ENCODE results near the gene ADGRF4.

Gene ADGRF4

DNA sequence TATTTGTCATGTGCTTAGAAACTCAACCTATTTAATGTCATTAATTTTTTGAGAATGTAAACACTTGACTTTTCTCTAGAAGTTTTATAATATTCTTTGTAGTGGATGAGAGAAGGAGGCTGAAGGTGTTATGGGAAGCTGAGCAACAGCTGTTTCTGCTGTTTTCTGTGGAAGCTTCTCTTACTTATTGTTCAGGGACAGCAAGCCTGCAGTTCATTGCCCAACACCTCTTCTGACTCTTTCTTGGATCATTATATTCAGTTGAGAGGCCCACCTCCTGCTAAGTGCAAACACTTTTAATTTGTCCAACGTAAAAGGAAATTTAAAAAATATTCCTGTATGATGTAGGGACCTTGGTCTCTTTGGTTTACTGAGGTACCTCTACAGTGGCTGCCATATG, 12.0 kb upstream of the ADGRF4 start:
- no peak for DNase-seq

DNA sequence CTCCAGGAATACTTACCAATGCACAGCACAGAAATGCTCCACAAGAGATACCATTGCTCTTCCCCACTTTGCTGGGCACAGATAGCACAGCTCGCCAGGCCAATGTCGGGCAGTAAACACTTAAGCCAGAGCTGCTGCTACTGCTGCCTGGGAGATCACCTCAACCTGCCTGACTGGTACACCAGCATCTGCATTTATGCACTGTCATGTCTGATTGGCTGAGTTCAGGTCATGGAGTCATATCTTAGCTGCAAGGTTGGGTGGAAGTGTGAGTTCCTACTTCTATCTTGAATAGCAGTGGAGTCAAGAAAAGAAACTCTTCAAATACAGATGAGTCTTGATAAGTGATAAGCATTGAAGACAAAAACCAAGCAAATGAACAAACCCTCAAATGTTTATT, 10.9 kb upstream of the ADGRF4 start:
- no peak for DNase-seq

DNA sequence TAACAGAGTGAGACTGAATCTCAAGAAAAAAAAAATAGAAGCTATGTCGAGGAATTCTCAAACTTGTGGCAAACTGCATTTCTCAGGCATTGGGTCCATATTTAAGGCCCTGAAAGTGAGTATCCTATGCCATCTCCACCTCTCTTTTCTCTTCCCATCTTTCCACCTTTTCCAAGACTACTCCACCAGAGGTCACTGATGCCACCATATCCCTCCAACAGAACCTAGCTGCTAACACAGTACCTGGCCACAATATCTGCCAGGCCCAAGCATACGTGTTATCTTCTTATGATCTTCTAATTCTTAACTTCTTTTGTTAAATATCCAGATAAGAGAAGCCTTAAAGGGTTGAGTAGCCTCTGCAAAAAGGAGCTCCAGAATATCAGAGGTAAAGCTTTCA, 8.2 kb upstream of the ADGRF4 start:
- DNase-seq = no peak

DNA sequence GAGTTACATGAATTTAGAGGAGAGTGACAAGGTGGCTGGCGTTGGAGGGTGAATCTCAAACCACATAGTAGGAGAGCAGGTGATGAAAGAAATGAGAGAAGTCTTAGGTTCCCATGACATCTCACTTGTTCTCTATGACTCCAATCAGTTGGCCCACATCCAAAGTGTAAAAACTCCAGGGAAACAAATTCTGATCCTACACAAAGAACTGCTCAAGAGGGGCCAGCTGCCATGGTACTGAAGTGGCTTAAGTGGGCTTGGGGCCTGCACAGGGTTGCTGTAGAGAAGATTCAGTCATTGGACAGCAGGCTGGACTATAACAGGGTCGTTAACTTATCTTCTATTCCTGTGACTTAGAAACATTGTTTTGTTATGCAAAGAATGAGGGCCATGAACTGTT, 7.6 kb upstream of the ADGRF4 start:
- no peak for DNase-seq

DNA sequence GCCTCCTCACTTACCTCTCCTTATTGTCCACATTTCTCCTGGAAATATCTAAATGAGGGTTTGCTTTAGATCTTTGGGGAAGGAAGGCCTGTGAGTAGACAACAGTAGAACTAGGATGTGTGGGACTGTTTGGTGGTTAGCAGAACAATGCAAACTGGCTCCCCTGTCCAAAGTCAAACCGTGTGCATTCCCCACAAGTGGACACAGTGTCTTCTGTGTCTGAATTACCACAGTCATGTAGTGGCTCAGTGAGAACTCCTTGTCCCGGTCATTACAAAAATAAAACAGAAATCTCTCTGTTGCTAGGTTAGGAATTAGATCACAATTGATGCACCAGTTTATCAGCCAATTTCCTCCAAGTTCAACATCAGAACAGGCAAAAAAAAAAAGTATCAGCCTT, 455 bp upstream of the ADGRF4 start:
- no peak for DNase-seq

DNA sequence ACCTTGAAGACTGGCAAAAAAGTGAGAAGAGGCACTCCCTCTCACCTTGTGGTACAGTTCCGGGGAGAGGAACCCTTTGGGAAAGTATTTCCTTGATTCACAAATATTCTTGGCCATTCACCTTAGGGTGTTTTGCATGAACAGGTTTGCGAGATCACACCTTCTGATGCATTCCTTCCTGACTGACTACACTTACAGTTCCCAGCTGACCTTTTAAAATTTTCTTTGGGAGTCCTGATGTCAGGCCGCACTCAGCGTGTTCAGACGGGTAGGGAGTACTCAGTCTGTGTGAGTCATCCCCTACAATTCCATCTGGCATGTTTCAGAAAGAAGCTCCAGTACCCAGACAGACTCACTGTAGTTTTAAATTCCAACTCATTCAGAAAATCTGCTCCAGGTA, 1.7 kb downstream of the ADGRF4 start:
- no peak for DNase-seq

DNA sequence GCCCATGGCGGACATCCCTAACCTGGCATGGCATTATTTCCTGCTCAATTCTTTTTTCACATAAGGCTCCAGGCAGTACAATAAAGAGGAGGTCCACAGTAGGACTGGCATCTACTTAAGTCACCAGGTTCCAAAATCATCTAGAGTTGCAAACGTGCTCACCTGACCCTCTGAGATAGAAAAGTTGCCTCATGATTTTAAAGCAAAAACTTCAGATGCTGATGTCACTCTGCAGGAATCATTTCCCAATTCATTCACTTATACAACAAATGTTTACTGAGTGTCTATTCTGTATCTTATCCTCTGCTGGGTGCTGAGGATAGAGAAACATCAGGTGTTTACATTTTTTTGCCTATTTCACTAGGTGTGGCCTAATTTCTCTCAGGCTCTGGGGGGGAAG, 2.2 kb downstream of the ADGRF4 start:
- no peak for DNase-seq

DNA sequence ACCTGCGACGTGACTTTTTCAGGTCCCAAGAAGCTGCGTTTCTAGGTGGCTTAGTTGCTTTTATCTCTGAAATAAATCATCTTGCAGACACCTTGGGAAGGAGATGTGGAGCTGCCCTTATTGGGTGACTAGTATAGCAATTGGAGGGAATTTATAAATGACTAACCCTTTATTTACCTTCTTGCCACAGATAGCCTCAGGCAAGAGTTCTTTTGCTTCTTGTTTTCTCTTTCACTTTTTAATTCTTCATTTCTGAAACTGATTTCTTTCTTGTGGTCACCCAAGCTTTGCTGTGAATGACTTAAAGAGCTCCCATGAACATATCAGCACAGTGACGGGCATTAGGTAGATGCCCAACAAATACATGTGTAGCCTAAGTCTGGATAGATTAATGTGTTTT, 3.0 kb downstream of the ADGRF4 start:
- DNase-seq = no peak

DNA sequence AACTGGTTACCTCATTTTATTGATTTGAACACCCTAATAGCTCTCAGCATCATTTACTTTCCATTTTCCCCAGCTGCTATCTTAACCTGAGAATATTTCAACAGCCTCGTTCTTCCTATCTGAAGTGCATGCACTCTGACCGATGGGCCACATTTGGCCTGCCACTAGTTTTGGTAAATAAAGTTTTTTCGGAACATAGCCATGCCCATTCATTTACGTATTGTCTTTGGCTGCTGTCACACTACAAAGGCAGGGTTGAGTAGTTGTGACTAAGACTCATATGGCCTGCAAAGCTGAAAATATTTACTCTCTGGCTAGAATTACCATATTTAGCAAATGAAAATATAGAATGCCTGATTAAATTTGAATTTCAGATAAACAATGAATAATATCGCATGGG, 10.8 kb downstream of the ADGRF4 start:
- no peak for DNase-seq

DNA sequence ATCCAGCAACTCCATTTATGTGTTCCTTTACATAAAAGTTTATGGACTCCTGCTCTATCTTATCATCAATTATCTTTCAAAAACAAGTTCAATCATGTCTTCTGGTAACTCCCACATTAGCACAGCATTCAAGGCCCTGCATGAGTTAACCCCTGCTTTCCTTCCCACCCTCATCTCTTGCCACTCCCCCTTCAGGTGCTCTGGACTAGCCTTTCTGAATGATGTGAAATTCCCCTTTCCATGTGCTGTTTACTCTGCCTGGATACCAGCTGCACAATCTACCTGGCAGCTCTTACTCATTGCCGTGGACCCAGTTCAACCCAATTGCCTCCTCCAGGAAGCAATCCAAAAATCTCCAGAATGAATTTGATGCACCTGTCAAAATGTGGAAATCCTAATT, 11.9 kb downstream of the ADGRF4 start:
- DNase-seq = no peak

DNA sequence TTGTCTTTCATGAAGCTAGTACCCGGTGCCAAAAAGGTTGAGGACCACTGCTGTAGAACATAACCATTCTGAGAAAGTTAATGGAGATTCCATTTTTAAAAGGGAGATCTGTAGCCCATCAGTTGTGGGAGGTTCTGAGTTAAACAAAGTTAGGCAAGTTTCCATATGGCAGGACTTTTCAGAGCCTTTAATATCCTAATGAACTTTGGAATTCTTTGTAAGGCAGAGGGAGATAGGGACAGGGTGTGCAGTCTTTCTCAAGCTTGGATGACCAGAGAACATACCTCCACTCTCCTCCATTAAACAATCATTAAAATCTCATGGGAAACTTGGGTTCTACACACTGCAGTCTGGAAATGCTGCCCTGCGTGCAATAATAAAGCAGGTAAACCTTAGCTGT, 14.8 kb downstream of the ADGRF4 start:
- DNase-seq = no peak

DNA sequence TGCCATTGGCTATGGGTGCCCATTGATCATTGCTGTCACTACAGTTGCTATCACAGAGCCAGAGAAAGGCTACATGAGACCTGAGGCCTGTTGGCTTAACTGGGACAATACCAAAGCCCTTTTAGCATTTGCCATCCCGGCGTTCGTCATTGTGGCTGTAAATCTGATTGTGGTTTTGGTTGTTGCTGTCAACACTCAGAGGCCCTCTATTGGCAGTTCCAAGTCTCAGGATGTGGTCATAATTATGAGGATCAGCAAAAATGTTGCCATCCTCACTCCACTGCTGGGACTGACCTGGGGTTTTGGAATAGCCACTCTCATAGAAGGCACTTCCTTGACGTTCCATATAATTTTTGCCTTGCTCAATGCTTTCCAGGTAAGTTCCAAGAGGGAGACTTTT, 16.4 kb downstream of the ADGRF4 start:
- DNase-seq = no peak

DNA sequence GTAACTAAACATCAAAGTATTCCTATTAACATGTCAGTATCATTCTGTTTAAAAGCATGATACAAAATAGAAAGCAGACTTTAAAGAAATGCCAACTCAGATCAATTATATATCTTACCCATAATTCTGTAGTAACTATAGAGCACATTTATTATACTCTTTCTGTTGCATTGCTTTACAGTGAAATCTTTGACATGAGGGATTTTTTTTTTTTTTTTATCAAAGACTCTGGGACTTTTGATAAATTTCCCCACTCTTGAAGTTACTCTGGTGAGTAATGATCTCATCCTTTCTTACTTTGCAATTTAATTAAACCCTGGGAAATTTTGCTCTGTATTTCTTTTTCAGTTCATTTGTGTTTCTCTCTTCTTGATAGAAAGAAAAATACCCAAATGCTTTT, 17.4 kb downstream of the ADGRF4 start:
- DNase-seq = no peak

DNA sequence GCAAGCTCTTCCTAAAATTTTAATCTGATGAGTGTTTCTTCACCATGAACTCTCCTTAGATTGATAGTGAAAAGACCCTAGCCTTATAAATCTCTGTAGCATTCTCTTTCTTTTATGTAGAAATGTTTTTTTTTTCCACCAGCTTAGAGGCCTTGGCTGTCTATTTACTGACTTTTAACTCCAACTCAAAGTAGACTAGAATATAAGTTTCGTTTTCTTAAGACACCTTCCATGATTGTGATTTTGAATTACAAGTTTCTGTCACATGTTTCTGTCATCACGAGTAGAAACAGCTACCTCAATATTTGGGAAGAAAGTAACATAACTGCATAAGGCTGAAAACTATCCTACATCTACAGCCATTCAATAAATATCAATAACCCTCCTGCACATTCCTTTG, 17.8 kb downstream of the ADGRF4 start:
- no peak for DNase-seq

DNA sequence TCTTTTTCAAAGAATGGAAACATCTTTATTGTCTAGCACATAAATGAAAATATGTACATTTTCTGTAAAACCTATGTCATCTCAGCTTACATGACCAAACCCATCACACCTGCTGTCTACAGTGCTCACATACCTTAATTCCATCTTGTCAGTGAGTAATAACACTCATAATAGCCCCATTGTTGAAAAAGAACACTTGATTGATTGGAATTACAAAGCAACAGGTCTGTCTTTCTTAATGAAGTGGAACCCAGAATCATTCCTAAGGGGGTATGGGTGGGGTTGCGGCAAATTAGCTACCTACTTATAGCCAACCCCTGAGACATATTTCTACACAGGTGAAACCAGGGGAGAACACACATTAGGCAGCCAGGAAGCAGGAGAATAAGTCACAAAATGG, 20.2 kb downstream of the ADGRF4 start:
- DNase-seq = no peak

DNA sequence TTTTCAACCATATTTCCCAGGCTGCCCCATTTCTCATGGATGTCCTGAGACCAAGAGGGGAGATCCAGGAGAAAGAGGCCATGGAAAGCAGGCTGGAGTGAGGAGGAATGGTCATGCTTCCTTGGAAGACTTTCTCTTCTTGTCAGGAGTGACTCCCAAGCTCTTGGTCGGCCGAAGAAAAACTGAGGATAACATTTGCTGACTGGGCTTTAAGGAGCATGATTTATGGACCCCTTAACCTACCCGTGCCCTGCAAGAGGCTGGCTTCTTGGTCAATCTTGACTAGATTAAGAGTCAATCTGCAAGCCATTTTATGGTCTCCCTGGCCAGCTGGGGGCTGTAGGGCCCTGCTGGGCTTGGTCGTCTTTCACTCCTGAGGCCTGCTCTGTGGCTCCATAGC, 22.8 kb downstream of the ADGRF4 start:
- no peak for DNase-seq

DNA sequence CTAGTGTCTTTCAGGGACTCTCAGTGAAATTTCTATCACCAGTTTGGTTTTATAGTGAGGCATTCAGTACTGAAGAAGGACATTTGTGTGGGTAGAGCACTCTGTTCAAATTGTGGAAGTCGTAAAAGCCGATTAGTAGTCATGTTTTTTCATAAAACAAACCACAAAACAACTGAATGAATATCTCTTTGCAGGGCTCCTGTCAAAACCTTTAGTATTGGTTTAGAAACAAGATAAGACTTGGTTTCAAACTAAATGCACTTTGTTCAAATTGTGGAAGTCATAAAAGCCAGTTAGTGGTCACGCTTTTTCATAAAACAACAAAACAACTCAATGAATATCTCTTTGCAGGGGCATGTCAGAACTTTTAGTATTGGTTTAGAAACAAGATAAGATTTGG, 23.8 kb downstream of the ADGRF4 start:
- DNase-seq = no peak

DNA sequence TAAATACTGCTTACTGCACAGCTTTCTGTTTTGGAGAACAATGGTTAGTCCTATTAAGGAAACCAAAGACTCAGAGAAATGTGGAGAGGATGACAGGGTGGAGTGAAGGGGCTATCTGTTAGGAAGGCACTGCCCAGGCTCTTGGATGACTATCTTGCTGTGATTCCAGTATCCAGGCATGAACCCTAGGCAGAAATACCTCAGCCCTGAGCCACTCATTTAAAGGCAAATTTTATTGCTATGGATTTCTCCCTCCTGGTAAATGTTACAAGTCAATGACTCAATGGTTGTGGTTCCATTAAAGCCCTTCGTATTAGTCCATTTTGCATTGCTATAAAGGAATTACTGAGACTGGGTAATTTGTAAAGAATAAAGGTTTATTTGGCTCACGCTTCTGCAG, 25.9 kb downstream of the ADGRF4 start:
- DNase-seq = no peak

DNA sequence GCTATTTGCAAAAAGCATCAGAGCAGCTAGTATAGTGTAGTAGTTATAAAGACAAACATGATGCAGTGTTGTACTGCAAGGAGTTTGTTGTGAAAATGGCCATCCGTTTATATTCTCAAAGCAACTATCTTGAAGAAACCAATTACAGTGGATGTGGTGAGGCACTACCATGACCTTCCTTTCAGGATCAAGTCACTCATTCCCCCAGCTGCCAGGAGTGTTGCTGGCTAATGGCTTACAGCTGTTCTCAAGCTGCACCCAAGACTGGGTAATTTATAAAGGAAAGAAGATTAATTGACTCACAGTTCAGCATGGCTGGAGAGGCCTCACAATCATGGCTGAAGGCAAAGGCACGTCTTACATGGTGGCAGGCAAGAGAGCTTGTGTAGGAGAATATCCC, 29.0 kb downstream of the ADGRF4 start:
- no peak for DNase-seq

DNA sequence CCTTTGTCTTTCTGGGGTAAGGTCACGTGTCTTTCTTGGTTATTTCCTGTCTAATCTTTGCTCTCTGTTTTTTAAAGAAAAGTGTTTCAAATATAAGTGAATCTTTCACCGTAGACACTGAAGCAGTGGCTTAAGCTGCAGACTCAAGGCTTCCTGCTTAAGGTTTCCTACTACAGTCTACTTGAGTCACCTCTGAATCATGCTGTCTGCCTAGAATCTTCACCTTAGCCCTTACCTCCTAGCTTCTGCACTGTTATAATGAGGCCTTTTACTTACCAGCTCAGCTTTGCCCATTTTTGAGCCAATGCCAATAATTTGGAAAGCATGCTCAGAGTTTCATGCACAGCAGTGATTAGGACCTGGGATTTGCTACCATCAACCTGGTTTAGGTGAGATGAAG, 30.6 kb downstream of the ADGRF4 start:
- DNase-seq = no peak

DNA sequence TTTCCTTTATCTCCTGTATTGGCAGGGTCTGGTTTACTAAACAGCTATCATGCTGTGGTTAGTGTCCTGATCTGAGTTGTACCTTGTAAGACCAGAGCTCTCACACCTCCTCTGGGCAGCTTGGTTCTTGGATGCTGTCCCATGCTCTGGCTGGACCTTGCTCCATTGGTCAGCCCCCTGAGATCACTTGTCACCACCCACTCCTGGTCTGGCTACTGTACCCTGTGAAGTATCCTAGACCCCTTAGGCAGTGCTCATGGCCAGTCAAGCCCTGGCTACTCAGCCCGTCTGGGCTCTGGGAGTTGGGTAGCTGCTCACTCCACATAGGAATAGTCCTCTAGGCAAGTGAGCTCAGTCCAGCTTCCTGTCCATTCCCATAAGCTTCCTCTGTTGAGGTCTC, 31.1 kb downstream of the ADGRF4 start:
- no peak for DNase-seq

DNA sequence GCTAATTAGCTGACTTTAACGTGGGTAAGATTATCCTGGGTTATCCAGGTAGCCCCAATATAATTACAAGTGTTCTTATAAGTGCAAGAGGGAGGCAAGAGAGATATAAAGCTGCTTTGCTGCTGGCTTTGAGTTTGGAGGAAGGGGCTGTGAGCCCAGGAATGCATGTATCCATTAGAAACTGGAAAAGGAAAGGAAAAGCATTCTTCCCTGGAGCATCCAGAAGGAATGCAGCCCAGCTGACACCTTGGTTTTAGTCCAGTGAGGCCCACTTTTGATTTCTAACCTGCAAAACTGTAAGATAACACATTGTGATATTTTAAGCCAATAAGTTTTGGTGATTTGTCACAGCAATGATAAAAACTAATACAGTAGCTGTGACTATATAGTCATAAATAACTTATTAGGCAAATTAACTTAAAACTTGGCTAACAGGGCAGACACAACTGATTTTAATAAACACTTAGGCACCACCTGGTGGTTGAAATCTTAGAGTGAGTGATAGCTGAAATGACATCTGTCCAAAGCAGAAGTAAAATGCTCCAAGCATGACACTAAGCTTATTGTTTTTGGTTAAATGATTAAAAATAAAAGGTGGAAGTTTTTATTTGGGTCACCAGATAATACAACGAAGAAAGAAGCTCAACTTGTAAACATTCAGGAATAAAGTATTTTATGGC, 35.6 kb downstream of the ADGRF4 start:
- peak in 1 of 2 donors; percentile 21 for DNase-seq

DNA sequence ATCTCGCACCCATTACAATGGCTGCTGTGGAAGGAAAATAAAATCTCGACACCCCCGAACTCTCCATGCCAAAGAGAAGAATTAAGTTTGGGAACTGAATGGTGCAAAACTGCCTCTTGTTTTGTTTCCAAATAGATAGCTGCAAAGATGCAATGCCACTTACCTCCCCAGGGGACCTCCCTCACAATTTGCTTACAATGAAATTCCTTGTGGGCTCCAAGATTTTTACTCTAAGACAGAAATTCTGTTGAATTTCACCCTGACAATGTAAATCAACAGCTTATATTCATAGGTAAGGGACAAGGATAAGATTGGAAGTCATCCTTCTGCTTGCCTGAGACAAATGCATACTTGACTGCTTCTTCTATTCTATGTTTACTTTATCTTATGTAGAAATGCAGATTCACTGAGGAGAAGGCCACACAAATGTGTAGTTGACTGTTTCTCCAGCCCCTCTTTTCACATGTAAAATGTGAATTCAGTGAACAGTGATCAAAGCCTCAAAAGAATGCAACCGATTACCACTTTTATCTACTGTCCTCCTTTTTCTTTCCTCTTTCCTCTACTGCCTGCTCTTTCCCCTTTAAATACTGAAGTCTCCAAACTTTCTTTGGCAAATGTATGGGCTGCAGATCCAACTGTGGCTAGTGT, 36.6 kb downstream of the ADGRF4 start:
- no peak for DNase-seq

DNA sequence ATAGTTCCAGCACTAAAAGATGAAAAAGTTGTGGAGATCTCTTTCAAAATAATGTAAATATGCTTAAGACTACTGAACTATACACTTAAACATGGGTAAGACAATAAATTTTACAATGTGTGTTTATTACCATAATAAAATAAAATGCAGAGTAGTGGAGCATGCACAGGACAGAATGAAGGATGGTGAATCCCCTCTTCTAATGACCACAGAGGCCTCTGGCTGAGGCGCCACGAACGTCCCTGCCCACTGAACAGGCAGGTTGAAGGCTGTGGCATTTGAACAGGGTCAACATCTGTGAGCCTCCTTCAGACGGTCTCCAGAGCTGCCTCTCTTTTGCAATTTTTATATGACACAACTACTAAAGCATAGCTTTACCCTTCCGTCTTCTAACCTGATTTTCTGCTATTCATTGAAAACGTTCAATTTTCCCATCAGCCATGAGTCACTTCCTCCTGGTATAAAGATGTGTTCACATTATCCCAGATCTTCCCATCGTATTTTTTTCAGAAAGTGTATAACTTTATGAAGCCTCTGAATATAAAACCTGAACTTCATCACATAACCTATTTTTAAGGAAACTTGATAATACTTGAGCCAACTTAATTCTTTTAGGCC, 37.8 kb downstream of the ADGRF4 start:
- no peak for DNase-seq

DNA sequence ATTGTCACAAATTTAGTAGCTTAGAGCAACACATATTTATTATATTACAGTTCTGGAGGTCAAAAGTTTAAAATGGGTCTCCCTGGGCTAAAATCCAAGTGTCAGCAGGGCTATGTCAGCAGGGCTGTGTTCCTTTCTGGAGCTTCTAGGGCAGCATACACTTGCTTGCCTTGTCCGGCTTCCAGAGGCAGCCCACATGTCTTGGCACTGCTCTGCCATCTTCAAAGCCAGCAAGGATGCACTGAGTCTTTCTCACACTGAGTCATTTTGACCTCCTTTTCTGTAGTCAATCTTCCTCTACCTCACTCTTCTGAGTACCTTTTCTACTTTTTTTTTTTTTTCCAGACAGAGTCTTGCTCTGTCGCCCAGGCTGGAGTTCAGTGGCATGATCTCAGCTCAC, 39.0 kb downstream of the ADGRF4 start:
- no peak for DNase-seq
